Caco-2 (cell line): ENCODE measurements around the gene VAT1. TPM values are rescaled to one million over a fixed set of nuclear protein-coding genes. Genes with fewer than 3 reads are reported as not detected.
"Not testable (repeated sequence)": the region's sequence is repeated elsewhere in the genome, so short reads cannot be mapped to it uniquely, and the experiment has no call there.

Experiments
- BruUV-seq: library from RNA; stranded (reverse); fragments of 400-500 nt; replicated peaks from 2 replicates; lab custom pipeline; 2021; lab: Mats Ljungman, UMichigan
- CTCF ChIA-PET: fragments of 300-600 bp; sonication (Branson Sonifier 250); formaldehyde crosslinking; loops from one replicate; lab custom pipeline; 2022; ENCODE audit warnings: antibody characterized with exemption; lab: Charles Lee
- POLR2A ChIA-PET: fragments of 300-600 bp; sonication (Branson Sonifier 250); formaldehyde crosslinking; loops from one replicate; lab custom pipeline; 2022; ENCODE audit warnings: antibody characterized with exemption; lab: Charles Lee
- DNase-seq, 2 experiments: peaks; one replicate each; pipeline versions ENCODE4 v3.0.0 to v3.0.0-alpha.2; 2020 to 2022
- H3K27me3 ChIP-seq: replicated peaks from 2 replicates; pipeline ENCODE4 v1.6.0; 2011; ENCODE audit warnings: low read length; ENCODE audit not compliant: control insufficient read depth, insufficient read depth
- H3K36me3 ChIP-seq: 2 replicates; pipeline ENCODE4 v1.5.1; 2011; ENCODE audit warnings: low read length; ENCODE audit not compliant: control insufficient read depth, insufficient read depth
- H3K4me1 ChIP-seq: fragments of 250-450 bp; sonication (Bioruptor Pico); 2 replicates; pipeline ENCODE4 v1.5.1; 2020; ENCODE audit warnings: mild to moderate bottlenecking
- H3K4me3 ChIP-seq: 2 replicates; pipeline ENCODE4 v1.5.1; 2011; ENCODE audit warnings: low read depth, mild to moderate bottlenecking, control low read depth, low read length
- H3K9me3 ChIP-seq: fragments of 250-450 bp; sonication (Bioruptor Pico); 2 replicates; pipeline ENCODE4 v1.5.1; 2020; ENCODE audit warnings: mild to moderate bottlenecking, moderate library complexity
- H3K27ac Mint-ChIP-seq: one replicate; pipeline ENCODE4 v1.8.0; 2022; ENCODE audit warnings: mixed read lengths; ENCODE audit not compliant: unreplicated experiment
- H3K27me3 Mint-ChIP-seq: one replicate; pipeline ENCODE4 v1.8.0; 2022; ENCODE audit warnings: mixed read lengths; ENCODE audit not compliant: insufficient read depth, unreplicated experiment
- H3K36me3 Mint-ChIP-seq: one replicate; pipeline ENCODE4 v1.8.0; 2022; ENCODE audit warnings: mild to moderate bottlenecking, mixed read lengths; ENCODE audit not compliant: insufficient read depth, unreplicated experiment
- H3K4me1 Mint-ChIP-seq: one replicate; pipeline ENCODE4 v1.8.0; 2022; ENCODE audit warnings: low read depth, mixed read lengths; ENCODE audit not compliant: unreplicated experiment
- H3K4me3 Mint-ChIP-seq: one replicate; pipeline ENCODE4 v1.8.0; 2022; ENCODE audit warnings: mild to moderate bottlenecking, moderate library complexity, mixed read lengths; ENCODE audit not compliant: unreplicated experiment
- H3K9me3 Mint-ChIP-seq: one replicate; pipeline ENCODE4 v1.8.0; 2022; ENCODE audit warnings: mixed read lengths; ENCODE audit not compliant: unreplicated experiment
- CTCF ChIP-seq, 2 experiments: fragments of 200-600 bp in 1 of 2; IDR thresholded peaks; 1 replicate in 1 of 2; 2 replicates in 1 of 2; pipeline versions ENCODE4 v1.5.1 to v1.8.0; 2011 to 2022; ENCODE audit warnings: antibody characterized with exemption in 1 of 2, control low read depth in 1 of 2, inconsistent platforms in 1 of 2, low read depth in 1 of 2, low read length in 1 of 2, mild to moderate bottlenecking in 1 of 2, moderate library complexity in 1 of 2; ENCODE audit not compliant: insufficient read depth in 1 of 2, severe bottlenecking in 1 of 2, unreplicated experiment in 1 of 2
- intact Hi-C: fragments of 100-400 bp; cut with micrococcal nuclease; formaldehyde crosslinking; loops from one replicate; pipeline ENCODE4 v1.10.0; 2022; ENCODE audit not compliant: unreplicated experiment
- total RNA-seq: library from RNA; stranded (reverse); gene quantifications from 2 replicates; pipeline ENCODE4 v1.2.3, GENCODE V29; 2022

VAT1 gene
- total RNA-seq, 1 experiment from 2014 or later: 236 TPM

GRCh38 chr17:43062984-43063638, 40.9 kb upstream of the VAT1 start:
- Mint-ChIP-seq H3K36me3 (peaks cover 57% of the 10 kb centered on the region), H3K4me1 (no peaks in the 10 kb centered on the region), H3K9me3 (no peaks in the 10 kb centered on the region), H3K4me3 (no peak overlapping the region), H3K27me3 (no peaks in the 10 kb centered on the region), H3K27ac (no peak overlapping the region)
- Histone ChIP-seq H3K27me3 (no peaks in the 10 kb centered on the region), H3K4me3 (no peak overlapping the region), H3K36me3 (no peaks in the 10 kb centered on the region), H3K4me1 (no peaks in the 10 kb centered on the region), H3K9me3 (no peaks in the 10 kb centered on the region)
- no peak for TF ChIP-seq CTCF (IDR thresholded peaks at IDR 0.05; ENCODE audit: insufficient read depth in 1 of 2, low read depth in 1 of 2, low read length in 1 of 2, severe bottlenecking in 1 of 2, unreplicated experiment in 1 of 2)
- ChIA-PET CTCF (no interaction called here), POLR2A (no interaction called here)
- no TSS peak for BruUV-seq
- no peak for DNase-seq
- intact Hi-C loops: no loop called here

- BruUV-seq: no TSS peak
- intact Hi-C loops: no loop called here
- H3K9me3 Mint-ChIP-seq: no peaks in the 10 kb centered on the region
Measured at GRCh38 chr17:43056051-43056450, 33.9 kb upstream of the VAT1 start.

DNA sequence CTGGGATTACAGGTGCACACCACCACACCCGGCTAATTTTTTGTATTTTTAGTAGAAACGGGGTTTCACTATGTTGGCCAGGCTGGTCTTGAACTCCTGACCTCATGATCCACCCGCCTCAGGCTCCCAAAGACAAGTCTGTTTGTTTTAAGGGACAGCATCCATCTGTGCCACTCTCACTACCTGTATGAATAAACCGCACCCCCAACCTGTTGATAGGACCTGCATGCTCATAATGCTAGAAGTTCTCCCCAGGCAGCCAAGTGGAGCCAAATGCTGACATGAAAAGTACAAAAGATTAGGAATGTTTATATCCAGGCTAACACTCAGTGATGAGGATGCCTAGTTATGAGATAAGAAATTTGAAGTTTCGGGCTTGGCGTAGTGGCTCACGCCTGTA, 30.8 kb upstream of the VAT1 start:
- H3K36me3 Mint-ChIP-seq: peaks cover 76% of the 10 kb centered on the region
- H3K27me3 ChIP-seq, H3K4me3 ChIP-seq, H3K4me1 ChIP-seq, H3K27ac Mint-ChIP-seq, H3K9me3 ChIP-seq, H3K4me1 Mint-ChIP-seq, intact Hi-C loops, CTCF ChIA-PET, H3K9me3 Mint-ChIP-seq, DNase-seq, H3K4me3 Mint-ChIP-seq, H3K36me3 ChIP-seq, H3K27me3 Mint-ChIP-seq, BruUV-seq: not testable (repeated sequence)
- POLR2A ChIA-PET: interaction anchor here (0.7 kb wide), 1 partner anchor 30 kb away, joined by 10 read pairs; no protein-coding TSS in a partner anchor

More at GRCh38 chr17:43056051-43056450, 33.9 kb upstream of the VAT1 start:
- Mint-ChIP-seq H3K36me3 (peaks cover 56% of the 10 kb centered on the region), H3K4me1 (no peaks in the 10 kb centered on the region), H3K27ac (no peak overlapping the region), H3K27me3 (no peaks in the 10 kb centered on the region), H3K4me3 (no peak overlapping the region)
- ChIA-PET POLR2A (no interaction called here), CTCF (no interaction called here)
- DNase-seq: no peak
- no peaks in the 10 kb centered on the region for H3K36me3 ChIP-seq
- H3K4me1 ChIP-seq: no peaks in the 10 kb centered on the region
- no peaks in the 10 kb centered on the region for H3K27me3 ChIP-seq
- TF ChIP-seq CTCF (IDR thresholded peaks at IDR 0.05; ENCODE audit: insufficient read depth in 1 of 2, low read depth in 1 of 2, low read length in 1 of 2, severe bottlenecking in 1 of 2, unreplicated experiment in 1 of 2): no peak
- no peak overlapping the region for H3K4me3 ChIP-seq
- no peaks in the 10 kb centered on the region for H3K9me3 ChIP-seq
